ENCODE measurements around the gene ZNF407. TPM values are rescaled to one million over a fixed set of nuclear protein-coding genes. Genes with fewer than 3 reads are reported as not detected.

ZNF407 gene
- total and polyA plus RNA-seq, 4 donors: 1.9 to 16.5 (median 6.6) TPM

- TF ChIP-seq, protein P1, sequence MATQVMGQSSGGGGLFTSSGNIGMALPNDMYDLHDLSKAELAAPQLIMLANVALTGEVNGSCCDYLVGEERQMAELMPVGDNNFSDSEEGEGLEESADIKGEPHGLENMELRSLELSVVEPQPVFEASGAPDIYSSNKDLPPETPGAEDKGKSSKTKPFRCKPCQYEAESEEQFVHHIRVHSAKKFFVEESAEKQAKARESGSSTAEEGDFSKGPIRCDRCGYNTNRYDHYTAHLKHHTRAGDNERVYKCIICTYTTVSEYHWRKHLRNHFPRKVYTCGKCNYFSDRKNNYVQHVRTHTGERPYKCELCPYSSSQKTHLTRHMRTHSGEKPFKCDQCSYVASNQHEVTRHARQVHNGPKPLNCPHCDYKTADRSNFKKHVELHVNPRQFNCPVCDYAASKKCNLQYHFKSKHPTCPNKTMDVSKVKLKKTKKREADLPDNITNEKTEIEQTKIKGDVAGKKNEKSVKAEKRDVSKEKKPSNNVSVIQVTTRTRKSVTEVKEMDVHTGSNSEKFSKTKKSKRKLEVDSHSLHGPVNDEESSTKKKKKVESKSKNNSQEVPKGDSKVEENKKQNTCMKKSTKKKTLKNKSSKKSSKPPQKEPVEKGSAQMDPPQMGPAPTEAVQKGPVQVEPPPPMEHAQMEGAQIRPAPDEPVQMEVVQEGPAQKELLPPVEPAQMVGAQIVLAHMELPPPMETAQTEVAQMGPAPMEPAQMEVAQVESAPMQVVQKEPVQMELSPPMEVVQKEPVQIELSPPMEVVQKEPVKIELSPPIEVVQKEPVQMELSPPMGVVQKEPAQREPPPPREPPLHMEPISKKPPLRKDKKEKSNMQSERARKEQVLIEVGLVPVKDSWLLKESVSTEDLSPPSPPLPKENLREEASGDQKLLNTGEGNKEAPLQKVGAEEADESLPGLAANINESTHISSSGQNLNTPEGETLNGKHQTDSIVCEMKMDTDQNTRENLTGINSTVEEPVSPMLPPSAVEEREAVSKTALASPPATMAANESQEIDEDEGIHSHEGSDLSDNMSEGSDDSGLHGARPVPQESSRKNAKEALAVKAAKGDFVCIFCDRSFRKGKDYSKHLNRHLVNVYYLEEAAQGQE (IDR thresholded peaks at IDR 0.05): no peak
- TF ChIP-seq CTCF (IDR thresholded peaks at IDR 0.05; ENCODE audit: low read depth, low read length, missing input control) (no peak), HNF4A (conservative IDR thresholded peaks at IDR 0.05) (no peak), FOXA2 (IDR thresholded peaks at IDR 0.05) (no peak), HNF4G (IDR thresholded peaks at IDR 0.05) (no peak), SP1 (IDR thresholded peaks at IDR 0.05) (no peak), JUND (IDR thresholded peaks at IDR 0.05) (no peak)
These were observed 320.7 kb downstream of the ZNF407 start (continued) for GRCh38 chr18:74918276-74918790.

- H3K4me3 ChIP-seq (ENCODE audit: low read depth in 1 of 3, low read length in 3 of 3): no peak overlapping the region
- TF ChIP-seq, protein P2, sequence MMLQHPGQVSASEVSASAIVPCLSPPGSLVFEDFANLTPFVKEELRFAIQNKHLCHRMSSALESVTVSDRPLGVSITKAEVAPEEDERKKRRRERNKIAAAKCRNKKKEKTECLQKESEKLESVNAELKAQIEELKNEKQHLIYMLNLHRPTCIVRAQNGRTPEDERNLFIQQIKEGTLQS (IDR thresholded peaks at IDR 0.05): no peak
- TF ChIP-seq, protein P3, sequence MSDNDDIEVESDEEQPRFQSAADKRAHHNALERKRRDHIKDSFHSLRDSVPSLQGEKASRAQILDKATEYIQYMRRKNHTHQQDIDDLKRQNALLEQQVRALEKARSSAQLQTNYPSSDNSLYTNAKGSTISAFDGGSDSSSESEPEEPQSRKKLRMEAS (IDR thresholded peaks at IDR 0.05): no peak
- TF ChIP-seq FOXA1 (IDR thresholded peaks at IDR 0.05) (no peak), RAD21 (IDR thresholded peaks at IDR 0.05) (no peak), YY1 (IDR thresholded peaks at IDR 0.05) (no peak), RXRA (IDR thresholded peaks at IDR 0.05) (no peak), JUND (IDR thresholded peaks at IDR 0.05) (no peak), SP1 (IDR thresholded peaks at IDR 0.05) (no peak), ZBTB33 (IDR thresholded peaks at IDR 0.05) (no peak), NR2F2 (IDR thresholded peaks at IDR 0.05) (no peak), CTCF (IDR thresholded peaks at IDR 0.05; ENCODE audit: low read depth, low read length, missing input control) (no peak), EGR1 (IDR thresholded peaks at IDR 0.05; ENCODE audit: low read depth in 2 of 2) (no peak), TAF1 (conservative IDR thresholded peaks at IDR 0.05) (no peak), GABPA (IDR thresholded peaks at IDR 0.05 in 1 of 2, conservative IDR thresholded peaks at IDR 0.05 in 1 of 2) (no peak)
- TF ChIP-seq, protein P1 (IDR thresholded peaks at IDR 0.05): no peak
- no peaks in the 10 kb centered on the region for H3K9me3 ChIP-seq (ENCODE audit: control insufficient read depth in 4 of 4, low read length in 3 of 4)
- no peak overlapping the region for H3K9ac ChIP-seq (ENCODE audit: low read depth in 1 of 2, low read length in 2 of 2)
- H3K27ac ChIP-seq (ENCODE audit: low read depth in 1 of 2, low read length in 2 of 2): no peak overlapping the region
- no peaks in the 10 kb centered on the region for H3K4me1 ChIP-seq (ENCODE audit: control insufficient read depth in 4 of 4, insufficient read depth in 4 of 4, low read length in 3 of 4)
- WGBS: 92% methylated on average over 13 of the region's 13 CpGs
- no peak for DNase-seq (ENCODE audit: low spot score)
- peaks cover 0 to 5% (median 1%) of the 10 kb centered on the region in 4 donors for H3K36me3 ChIP-seq (ENCODE audit: control insufficient read depth in 4 of 4, insufficient read depth in 3 of 4, low read depth in 1 of 4, low read length in 3 of 4)
- H3K27me3 ChIP-seq (ENCODE audit: control insufficient read depth in 4 of 4, insufficient read depth in 4 of 4, low read length in 3 of 4): no peaks in the 10 kb centered on the region
These were observed 323.6 kb downstream of the ZNF407 start for GRCh38 chr18:74921057-74921820.
